HG03097 (cell line): ENCODE data around the gene TBC1D7.

Experiments
- ATAC-seq: cut with Tn5 transposase; IDR thresholded peaks from one replicate; pipeline ENCODE4 v1.9.1; 2021; ENCODE audit not compliant: unreplicated experiment, low FRiP score

Gene TBC1D7

GRCh38 chr6:13357551-13358075 lies 29.3 kb upstream of the TBC1D7 start:
- ATAC-seq: no peak

GRCh38 chr6:13355999-13356785 lies 27.9 kb upstream of the TBC1D7 start:
- ATAC-seq: peak; percentile 85

GRCh38 chr6:13355043-13355945 lies 27.0 kb upstream of the TBC1D7 start:
- peak; percentile 24 for ATAC-seq

- ATAC-seq: no peak
These were observed 26.1 kb upstream of the TBC1D7 start for GRCh38 chr6:13354331-13355042.

GRCh38 chr6:13352165-13352564 lies 23.8 kb upstream of the TBC1D7 start:
- no peak for ATAC-seq

- ATAC-seq: no peak
These were observed 22.9 kb upstream of the TBC1D7 start for GRCh38 chr6:13351271-13351670.

- no peak for ATAC-seq
These were observed 21.6 kb upstream of the TBC1D7 start for GRCh38 chr6:13349811-13350506.

GRCh38 chr6:13348334-13349113 lies 20.2 kb upstream of the TBC1D7 start:
- no peak for ATAC-seq

- no peak for ATAC-seq
These were observed 17.9 kb upstream of the TBC1D7 start for GRCh38 chr6:13346245-13346644.

GRCh38 chr6:13342414-13343019 lies 14.2 kb upstream of the TBC1D7 start:
- ATAC-seq: no peak

GRCh38 chr6:13339863-13340630 lies 11.7 kb upstream of the TBC1D7 start:
- no peak for ATAC-seq

GRCh38 chr6:13338038-13338437 lies 9.7 kb upstream of the TBC1D7 start:
- ATAC-seq: no peak

- ATAC-seq: no peak
These were observed 8.2 kb upstream of the TBC1D7 start for GRCh38 chr6:13336553-13336952.

GRCh38 chr6:13334953-13335352 lies 6.6 kb upstream of the TBC1D7 start:
- no peak for ATAC-seq

- ATAC-seq: no peak
These were observed 4.0 kb upstream of the TBC1D7 start for GRCh38 chr6:13332349-13332706.

GRCh38 chr6:13331516-13332348 lies 3.4 kb upstream of the TBC1D7 start:
- no peak for ATAC-seq

- ATAC-seq: no peak
These were observed 492 bp upstream of the TBC1D7 start for GRCh38 chr6:13328875-13329183.

GRCh38 chr6:13327691-13328075 lies 654 bp downstream of the TBC1D7 start:
- ATAC-seq: peak; percentile 11
